GM12865 (cell line): ENCODE measurements around the gene RELB.
A peak's percentile ranks its signal among the peaks of the same experiment; 100 is the strongest.

ENCODE experiments used
- DNase-seq: peaks from one replicate; pipeline ENCODE4 v3.0.0; 2010; ENCODE audit warnings: low read depth
- H3K4me3 ChIP-seq: 2 replicates; pipeline ENCODE4 v1.5.1; 2011; ENCODE audit warnings: mild to moderate bottlenecking, low read depth, low read length, control low read depth
- CTCF ChIP-seq: IDR thresholded peaks from 2 replicates; pipeline ENCODE4 v1.5.1; 2011; ENCODE audit warnings: low read length, control low read depth, low read depth, inconsistent platforms; ENCODE audit not compliant: insufficient read depth; ENCODE audit errors: missing control alignments

The RELB gene

GRCh38 chr19:45047188-45047797 lies 46.0 kb downstream of the RELB start:
- no peak for TF ChIP-seq CTCF
- DNase-seq = peak; percentile 69
- H3K4me3 ChIP-seq = peak overlapping the region; percentile 8; the same call in 1 of the 2 replicates

- no peak for DNase-seq
- no peak for TF ChIP-seq CTCF
- no peak overlapping the region for H3K4me3 ChIP-seq
These were observed 47.9 kb downstream of the RELB start for GRCh38 chr19:45049073-45049736.

GRCh38 chr19:45050036-45050435 lies 48.8 kb downstream of the RELB start:
- no peak for DNase-seq
- TF ChIP-seq CTCF = no peak

GRCh38 chr19:45051929-45052579 lies 50.8 kb downstream of the RELB start:
- peak; percentile 42 for DNase-seq
- H3K4me3 ChIP-seq = no peak overlapping the region
- TF ChIP-seq CTCF = no peak

More at GRCh38 chr19:45050036-45050435, 48.8 kb downstream of the RELB start:
- no peak overlapping the region for H3K4me3 ChIP-seq

GRCh38 chr19:45056831-45057230 lies 55.6 kb downstream of the RELB start:
- DNase-seq = no peak
- no peak for TF ChIP-seq CTCF
- no peak overlapping the region for H3K4me3 ChIP-seq

- TF ChIP-seq CTCF = no peak
- H3K4me3 ChIP-seq = no peak overlapping the region
- DNase-seq = no peak
These were observed 56.2 kb downstream of the RELB start for GRCh38 chr19:45057444-45057843.
